ENCODE results near the gene RGL1.

DNA sequence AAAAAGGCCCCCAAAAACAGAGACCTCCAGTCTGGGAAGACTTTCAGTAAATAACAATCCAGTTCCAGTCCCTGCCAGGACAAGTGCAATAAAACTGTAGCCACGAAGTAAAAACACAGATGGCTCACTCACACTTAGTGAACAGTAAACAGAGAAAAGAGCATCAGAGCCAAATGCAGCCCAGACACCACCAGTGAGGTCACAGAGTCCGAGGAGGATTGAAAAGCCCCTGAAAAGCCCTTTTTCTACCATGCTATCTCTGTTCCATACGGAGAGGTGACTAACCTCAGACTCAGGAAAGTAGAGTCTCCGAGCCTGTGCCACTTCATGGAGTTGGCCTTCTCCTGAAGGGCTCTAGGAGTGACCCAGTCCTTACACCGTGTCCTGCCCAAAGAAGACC is 148.1 kb downstream of the RGL1 start:
- TF ChIP-seq TCF7L2 (IDR thresholded peaks at IDR 0.05; ENCODE audit: borderline replicate concordance, low read depth, low read length) (no peak), ZBTB17 (tag by site-specific recombination; IDR thresholded peaks at IDR 0.05) (no peak), ZNF112 (tag by site-specific recombination; IDR thresholded peaks at IDR 0.05) (no peak), ZNF157 (tag by site-specific recombination; IDR thresholded peaks at IDR 0.05) (no peak), ZNF138 (tag by site-specific recombination; IDR thresholded peaks at IDR 0.05; ENCODE audit: borderline replicate concordance) (no peak)
- TF ChIP-seq, protein P1, sequence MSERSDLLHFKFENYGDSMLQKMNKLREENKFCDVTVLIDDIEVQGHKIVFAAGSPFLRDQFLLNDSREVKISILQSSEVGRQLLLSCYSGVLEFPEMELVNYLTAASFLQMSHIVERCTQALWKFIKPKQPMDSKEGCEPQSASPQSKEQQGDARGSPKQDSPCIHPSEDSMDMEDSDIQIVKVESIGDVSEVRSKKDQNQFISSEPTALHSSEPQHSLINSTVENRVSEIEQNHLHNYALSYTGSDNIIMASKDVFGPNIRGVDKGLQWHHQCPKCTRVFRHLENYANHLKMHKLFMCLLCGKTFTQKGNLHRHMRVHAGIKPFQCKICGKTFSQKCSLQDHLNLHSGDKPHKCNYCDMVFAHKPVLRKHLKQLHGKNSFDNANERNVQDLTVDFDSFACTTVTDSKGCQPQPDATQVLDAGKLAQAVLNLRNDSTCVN (tag by site-specific recombination; optimal IDR thresholded peaks at IDR 0.05), result no peak
- TF ChIP-seq, protein P2, sequence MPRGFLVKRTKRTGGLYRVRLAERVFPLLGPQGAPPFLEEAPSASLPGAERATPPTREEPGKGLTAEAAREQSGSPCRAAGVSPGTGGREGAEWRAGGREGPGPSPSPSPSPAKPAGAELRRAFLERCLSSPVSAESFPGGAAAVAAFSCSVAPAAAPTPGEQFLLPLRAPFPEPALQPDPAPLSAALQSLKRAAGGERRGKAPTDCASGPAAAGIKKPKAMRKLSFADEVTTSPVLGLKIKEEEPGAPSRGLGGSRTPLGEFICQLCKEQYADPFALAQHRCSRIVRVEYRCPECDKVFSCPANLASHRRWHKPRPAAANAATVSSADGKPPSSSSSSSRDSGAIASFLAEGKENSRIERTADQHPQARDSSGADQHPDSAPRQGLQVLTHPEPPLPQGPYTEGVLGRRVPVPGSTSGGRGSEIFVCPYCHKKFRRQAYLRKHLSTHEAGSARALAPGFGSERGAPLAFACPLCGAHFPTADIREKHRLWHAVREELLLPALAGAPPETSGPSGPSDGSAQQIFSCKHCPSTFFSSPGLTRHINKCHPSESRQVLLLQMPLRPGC (tag by site-specific recombination; IDR thresholded peaks at IDR 0.05), result no peak
- TF ChIP-seq, protein P3, sequence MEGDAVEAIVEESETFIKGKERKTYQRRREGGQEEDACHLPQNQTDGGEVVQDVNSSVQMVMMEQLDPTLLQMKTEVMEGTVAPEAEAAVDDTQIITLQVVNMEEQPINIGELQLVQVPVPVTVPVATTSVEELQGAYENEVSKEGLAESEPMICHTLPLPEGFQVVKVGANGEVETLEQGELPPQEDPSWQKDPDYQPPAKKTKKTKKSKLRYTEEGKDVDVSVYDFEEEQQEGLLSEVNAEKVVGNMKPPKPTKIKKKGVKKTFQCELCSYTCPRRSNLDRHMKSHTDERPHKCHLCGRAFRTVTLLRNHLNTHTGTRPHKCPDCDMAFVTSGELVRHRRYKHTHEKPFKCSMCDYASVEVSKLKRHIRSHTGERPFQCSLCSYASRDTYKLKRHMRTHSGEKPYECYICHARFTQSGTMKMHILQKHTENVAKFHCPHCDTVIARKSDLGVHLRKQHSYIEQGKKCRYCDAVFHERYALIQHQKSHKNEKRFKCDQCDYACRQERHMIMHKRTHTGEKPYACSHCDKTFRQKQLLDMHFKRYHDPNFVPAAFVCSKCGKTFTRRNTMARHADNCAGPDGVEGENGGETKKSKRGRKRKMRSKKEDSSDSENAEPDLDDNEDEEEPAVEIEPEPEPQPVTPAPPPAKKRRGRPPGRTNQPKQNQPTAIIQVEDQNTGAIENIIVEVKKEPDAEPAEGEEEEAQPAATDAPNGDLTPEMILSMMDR (tag by site-specific recombination; IDR thresholded peaks at IDR 0.05), result no peak
- TF ChIP-seq, protein P4, sequence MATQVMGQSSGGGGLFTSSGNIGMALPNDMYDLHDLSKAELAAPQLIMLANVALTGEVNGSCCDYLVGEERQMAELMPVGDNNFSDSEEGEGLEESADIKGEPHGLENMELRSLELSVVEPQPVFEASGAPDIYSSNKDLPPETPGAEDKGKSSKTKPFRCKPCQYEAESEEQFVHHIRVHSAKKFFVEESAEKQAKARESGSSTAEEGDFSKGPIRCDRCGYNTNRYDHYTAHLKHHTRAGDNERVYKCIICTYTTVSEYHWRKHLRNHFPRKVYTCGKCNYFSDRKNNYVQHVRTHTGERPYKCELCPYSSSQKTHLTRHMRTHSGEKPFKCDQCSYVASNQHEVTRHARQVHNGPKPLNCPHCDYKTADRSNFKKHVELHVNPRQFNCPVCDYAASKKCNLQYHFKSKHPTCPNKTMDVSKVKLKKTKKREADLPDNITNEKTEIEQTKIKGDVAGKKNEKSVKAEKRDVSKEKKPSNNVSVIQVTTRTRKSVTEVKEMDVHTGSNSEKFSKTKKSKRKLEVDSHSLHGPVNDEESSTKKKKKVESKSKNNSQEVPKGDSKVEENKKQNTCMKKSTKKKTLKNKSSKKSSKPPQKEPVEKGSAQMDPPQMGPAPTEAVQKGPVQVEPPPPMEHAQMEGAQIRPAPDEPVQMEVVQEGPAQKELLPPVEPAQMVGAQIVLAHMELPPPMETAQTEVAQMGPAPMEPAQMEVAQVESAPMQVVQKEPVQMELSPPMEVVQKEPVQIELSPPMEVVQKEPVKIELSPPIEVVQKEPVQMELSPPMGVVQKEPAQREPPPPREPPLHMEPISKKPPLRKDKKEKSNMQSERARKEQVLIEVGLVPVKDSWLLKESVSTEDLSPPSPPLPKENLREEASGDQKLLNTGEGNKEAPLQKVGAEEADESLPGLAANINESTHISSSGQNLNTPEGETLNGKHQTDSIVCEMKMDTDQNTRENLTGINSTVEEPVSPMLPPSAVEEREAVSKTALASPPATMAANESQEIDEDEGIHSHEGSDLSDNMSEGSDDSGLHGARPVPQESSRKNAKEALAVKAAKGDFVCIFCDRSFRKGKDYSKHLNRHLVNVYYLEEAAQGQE (tag by site-specific recombination; IDR thresholded peaks at IDR 0.05), result no peak
